DND-41 (cell line): Measurements from ENCODE around the gene CLEC14A.

Source experiments
- EZH2 ChIP-seq: IDR thresholded peaks from 3 replicates; pipeline ENCODE4 v1.6.1; 2012; ENCODE audit warnings: borderline replicate concordance, low read depth, mild to moderate bottlenecking, moderate library complexity, low read length, inconsistent platforms; ENCODE audit not compliant: severe bottlenecking
- TF ChIP-seq, protein P1 (sequence below): IDR thresholded peaks from 2 replicates; pipeline ENCODE4 v1.5.1; 2012; ENCODE audit warnings: borderline replicate concordance, low read length, moderate library complexity, mild to moderate bottlenecking; ENCODE audit not compliant: poor library complexity, severe bottlenecking; ENCODE audit errors: extremely low read depth

DNA sequence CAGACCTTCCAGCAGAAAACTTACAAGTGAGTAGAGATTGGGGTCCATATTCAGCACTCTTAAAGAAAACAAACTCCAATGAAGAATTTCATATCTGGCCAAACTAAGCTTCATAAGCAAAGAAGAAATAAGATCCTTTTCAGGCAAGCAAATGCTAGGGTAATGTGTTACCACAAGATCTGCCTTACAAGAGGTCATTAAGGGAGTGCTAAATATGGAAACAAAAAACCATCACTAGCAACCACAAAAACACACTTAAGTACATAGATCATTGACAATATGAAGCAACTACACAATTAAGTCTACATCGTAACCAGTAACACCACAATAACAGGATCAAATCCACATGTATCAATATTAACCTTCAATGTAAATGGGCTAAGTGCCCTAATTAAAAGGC, 47.1 kb upstream of the CLEC14A start:
- TF ChIP-seq, protein P1, sequence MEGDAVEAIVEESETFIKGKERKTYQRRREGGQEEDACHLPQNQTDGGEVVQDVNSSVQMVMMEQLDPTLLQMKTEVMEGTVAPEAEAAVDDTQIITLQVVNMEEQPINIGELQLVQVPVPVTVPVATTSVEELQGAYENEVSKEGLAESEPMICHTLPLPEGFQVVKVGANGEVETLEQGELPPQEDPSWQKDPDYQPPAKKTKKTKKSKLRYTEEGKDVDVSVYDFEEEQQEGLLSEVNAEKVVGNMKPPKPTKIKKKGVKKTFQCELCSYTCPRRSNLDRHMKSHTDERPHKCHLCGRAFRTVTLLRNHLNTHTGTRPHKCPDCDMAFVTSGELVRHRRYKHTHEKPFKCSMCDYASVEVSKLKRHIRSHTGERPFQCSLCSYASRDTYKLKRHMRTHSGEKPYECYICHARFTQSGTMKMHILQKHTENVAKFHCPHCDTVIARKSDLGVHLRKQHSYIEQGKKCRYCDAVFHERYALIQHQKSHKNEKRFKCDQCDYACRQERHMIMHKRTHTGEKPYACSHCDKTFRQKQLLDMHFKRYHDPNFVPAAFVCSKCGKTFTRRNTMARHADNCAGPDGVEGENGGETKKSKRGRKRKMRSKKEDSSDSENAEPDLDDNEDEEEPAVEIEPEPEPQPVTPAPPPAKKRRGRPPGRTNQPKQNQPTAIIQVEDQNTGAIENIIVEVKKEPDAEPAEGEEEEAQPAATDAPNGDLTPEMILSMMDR: no peak
- TF ChIP-seq EZH2: no peak
